Measurements from ENCODE around the gene USP32. TPM values are rescaled to one million over a fixed set of nuclear protein-coding genes. Genes with fewer than 3 reads are reported as not detected.

Gene USP32
- total and polyA plus RNA-seq, 7 donors: 19.5 to 64.9 (median 38.6) TPM

DNA sequence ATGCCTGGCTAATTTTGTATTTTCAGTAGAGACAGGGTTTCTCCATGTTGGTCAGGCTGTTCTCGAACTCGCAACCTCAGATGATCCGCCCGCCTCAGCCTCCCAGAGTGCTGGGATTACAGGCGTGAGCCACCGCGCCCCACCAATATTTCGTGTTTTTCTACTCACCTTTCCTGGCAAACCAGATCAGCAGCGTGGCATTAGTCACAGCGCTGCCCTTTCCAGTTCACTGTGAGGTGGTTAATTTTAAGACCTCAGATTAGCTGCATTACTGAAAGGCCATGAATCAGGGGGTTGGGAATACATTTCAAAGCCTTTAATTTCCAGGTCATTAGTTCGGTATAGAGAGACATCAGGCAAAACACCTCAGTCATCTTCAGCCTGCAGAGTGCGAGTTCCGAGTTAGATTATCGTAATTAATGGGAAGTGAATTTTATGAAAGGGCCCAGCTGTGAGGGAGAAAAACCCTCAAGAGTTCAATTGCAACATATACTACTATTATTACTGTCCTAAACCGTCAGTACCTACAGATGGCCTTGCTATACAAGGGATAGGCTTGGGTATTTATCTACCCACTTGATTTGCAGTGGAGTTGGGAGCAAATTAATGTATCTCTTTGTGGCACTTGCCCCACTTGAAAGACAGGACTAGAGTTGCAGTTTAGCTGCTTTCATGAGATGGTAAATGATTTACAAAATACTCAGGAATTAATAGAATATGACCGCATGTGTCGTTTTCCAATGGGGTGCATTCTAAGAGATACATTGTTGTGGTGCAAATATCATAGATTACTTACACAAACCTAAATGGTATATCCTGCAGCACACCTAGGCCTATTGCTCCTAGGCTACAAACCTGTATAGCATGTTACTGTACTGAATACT lies 2.1 kb upstream of the USP32 start:
- no peak for ATAC-seq
- no peaks in the 10 kb centered on the region for H3K36me3 ChIP-seq (ENCODE audit: insufficient read depth in 1 of 2, low read depth in 1 of 2)
- no peaks in the 10 kb centered on the region for H3K27me3 ChIP-seq (ENCODE audit: insufficient read depth in 3 of 3, low read length in 2 of 3)
- TF ChIP-seq, protein P1, sequence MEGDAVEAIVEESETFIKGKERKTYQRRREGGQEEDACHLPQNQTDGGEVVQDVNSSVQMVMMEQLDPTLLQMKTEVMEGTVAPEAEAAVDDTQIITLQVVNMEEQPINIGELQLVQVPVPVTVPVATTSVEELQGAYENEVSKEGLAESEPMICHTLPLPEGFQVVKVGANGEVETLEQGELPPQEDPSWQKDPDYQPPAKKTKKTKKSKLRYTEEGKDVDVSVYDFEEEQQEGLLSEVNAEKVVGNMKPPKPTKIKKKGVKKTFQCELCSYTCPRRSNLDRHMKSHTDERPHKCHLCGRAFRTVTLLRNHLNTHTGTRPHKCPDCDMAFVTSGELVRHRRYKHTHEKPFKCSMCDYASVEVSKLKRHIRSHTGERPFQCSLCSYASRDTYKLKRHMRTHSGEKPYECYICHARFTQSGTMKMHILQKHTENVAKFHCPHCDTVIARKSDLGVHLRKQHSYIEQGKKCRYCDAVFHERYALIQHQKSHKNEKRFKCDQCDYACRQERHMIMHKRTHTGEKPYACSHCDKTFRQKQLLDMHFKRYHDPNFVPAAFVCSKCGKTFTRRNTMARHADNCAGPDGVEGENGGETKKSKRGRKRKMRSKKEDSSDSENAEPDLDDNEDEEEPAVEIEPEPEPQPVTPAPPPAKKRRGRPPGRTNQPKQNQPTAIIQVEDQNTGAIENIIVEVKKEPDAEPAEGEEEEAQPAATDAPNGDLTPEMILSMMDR (IDR thresholded peaks at IDR 0.05): no peak
- intact Hi-C loops (cut with DNase I): no loop called here
- H3K4me1 ChIP-seq: peaks cover 19% of the 10 kb centered on the region
- no peak for DNase-seq
- 93 to 94% (median 94%) methylated on average over 17 of the region's 17 CpGs for WGBS, 3 donors
- H3K27ac ChIP-seq: no peak overlapping the region
- no peaks in the 10 kb centered on the region for H3K9me3 ChIP-seq
- no peak overlapping the region for H3K4me3 ChIP-seq

DNA sequence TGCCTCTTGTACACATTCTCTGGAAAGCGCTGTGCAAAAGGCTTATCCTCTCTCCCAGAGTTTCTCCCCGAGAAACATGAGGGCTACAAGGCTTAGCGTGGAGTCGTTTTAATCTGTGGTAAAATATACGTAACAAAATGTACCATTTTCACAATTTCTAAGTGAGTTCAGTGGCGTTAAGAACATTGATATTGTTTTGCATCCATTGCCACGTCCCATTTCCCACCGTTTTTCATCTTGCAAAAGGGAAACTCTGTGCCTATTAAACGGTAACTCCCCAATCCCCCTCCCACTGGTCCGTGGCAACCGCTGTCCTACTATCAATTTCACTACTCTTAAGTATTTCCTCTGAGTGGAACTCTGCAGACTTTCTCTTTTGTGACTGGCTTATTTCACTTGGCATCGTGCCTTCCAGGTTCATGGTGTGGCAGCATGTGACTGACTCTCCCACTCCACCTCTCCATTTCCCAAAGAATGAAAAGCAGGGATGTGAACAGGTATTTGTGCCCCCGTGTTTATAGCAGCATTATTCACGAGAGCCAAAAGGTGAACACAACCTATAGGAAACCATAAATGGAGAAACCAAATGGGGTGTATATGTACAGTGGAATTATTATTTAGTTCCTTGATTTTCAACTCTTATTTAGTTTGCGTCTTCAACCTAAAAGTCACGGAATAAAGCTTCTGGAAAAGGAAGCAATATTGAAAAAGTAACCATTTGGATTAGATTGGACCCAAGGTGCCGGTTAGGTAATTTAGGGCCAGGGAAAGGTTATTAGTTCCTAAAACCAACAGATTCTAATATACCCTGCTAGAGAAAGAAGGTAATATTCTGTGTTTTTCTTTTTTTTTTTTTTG lies 1.1 kb upstream of the USP32 start:
- H3K4me3 ChIP-seq: peak overlapping the region; percentile 89
- H3K27me3 ChIP-seq (ENCODE audit: insufficient read depth in 3 of 3, low read length in 2 of 3): no peaks in the 10 kb centered on the region
- H3K36me3 ChIP-seq (ENCODE audit: insufficient read depth in 1 of 2, low read depth in 1 of 2): no peaks in the 10 kb centered on the region
- 19 to 20% (median 19%) methylated on average over 17 of the region's 17 CpGs for whole genome bisulfite sequencing, 3 donors
- intact Hi-C loops (cut with DNase I): no loop called here
- peak overlapping the region; percentile 92 for H3K27ac ChIP-seq
- TF ChIP-seq, protein P1 (IDR thresholded peaks at IDR 0.05): no peak
- DNase-seq: peak in 1 of 2 donors; percentile 23
- H3K4me1 ChIP-seq: peaks cover 28% of the 10 kb centered on the region
- no peaks in the 10 kb centered on the region for H3K9me3 ChIP-seq
- ATAC-seq: no peak

DNA sequence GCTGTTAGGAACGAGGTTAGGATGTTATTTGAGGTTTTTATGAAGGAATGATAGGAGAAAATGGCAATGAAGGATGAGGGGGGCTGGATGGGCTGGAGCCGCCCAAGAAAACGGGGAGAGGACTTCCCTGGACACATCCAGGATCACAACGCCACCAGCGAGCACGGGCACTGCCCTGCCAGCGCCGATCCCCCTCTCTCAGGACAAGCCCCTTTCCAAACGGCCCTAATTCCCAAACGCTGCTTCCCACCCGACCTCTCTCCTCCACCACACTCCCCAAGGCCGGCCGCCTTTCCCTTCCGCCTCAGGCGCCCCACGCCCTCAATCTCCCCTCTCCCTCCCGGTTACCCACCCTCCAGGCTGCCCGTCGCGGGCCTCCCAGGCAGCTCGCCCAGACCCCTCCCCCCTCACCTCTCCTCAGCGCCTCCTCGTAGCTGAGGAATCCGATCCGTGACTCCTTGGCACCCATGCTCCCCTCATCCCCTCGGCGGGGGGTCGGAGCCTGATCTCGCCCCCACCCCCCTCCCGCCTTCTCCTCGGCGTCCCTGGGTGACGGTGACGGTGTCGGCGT lies 377 bp downstream of the USP32 start:
- ATAC-seq (peak; percentile 57 to 70 (median 65)), DNase-seq (no peak)
- TF ChIP-seq, protein P1 (IDR thresholded peaks at IDR 0.05): no peak
- peaks cover 42% of the 10 kb centered on the region for H3K4me1 ChIP-seq
- peak overlapping the region; percentile 92 for H3K27ac ChIP-seq
- peak overlapping the region; percentile 89 for H3K4me3 ChIP-seq
- no peaks in the 10 kb centered on the region for H3K9me3 ChIP-seq
- no peaks in the 10 kb centered on the region for H3K36me3 ChIP-seq (ENCODE audit: insufficient read depth in 1 of 2, low read depth in 1 of 2)
- H3K27me3 ChIP-seq (ENCODE audit: insufficient read depth in 3 of 3, low read length in 2 of 3): no peaks in the 10 kb centered on the region
- WGBS, 3 donors: 1% methylated on average over 20 to 36 of the region's 36 CpGs
- intact Hi-C loops (cut with DNase I): no loop called here

DNA sequence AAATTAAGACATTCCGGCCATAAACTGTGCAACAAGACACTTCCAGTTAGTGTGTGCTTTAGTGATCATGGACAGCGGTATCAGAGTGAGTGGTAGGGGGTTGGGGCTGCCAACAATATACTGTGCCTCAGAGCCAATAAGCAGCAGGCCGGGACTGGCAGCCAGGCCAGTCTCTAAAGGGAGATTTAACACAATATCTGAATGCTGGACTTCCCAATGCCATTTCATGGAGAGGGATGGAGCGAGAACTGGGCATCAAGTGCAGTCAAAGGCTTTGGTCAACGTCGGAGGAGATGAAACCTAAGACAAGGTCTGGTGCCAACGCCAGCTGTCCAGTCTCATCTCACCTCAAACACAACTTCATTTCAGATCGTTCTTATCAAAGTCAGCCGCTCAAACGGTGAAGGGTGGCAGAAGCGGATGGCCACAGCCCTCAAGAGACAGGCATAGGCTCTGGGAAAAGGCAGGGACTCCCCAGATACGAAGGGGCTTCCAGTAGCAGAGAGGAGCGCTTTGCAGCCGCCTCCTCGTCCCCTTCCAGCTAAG lies 935 bp downstream of the USP32 start:
- ATAC-seq (peak; percentile 21 to 43 (median 36)), DNase-seq (peak; percentile 33 to 64)
- intact Hi-C loops (cut with DNase I): no loop called here
- no peaks in the 10 kb centered on the region for H3K9me3 ChIP-seq
- no peaks in the 10 kb centered on the region for H3K36me3 ChIP-seq (ENCODE audit: insufficient read depth in 1 of 2, low read depth in 1 of 2)
- H3K27me3 ChIP-seq (ENCODE audit: insufficient read depth in 3 of 3, low read length in 2 of 3): no peaks in the 10 kb centered on the region
- peak overlapping the region; percentile 92 for H3K27ac ChIP-seq
- WGBS, 3 donors: 2 to 3% (median 3%) methylated on average over 15 of the region's 15 CpGs
- TF ChIP-seq, protein P1 (IDR thresholded peaks at IDR 0.05): no peak
- peaks cover 48% of the 10 kb centered on the region for H3K4me1 ChIP-seq
- H3K4me3 ChIP-seq: peak overlapping the region; percentile 89
